Tibial nerve (tissue), 4 donors: ENCODE measurements around the gene ABCA5.

ENCODE experiments used
- CTCF ChIP-seq, 5 experiments: fragments of 200-600 bp in 3 of 5; fragments of 450-650 bp in 2 of 5; sonication (generic) in 3 of 5; IDR thresholded peaks; one replicate each; pipeline ENCODE4 v1.5.1; 2016 to 2019; ENCODE audit warnings: antibody characterized with exemption in 5 of 5, mild to moderate bottlenecking in 3 of 5, moderate library complexity in 2 of 5
- EP300 ChIP-seq, 2 donors: sonication (generic); formaldehyde crosslinking; IDR thresholded peaks; one replicate each; pipeline ENCODE4 v1.6.1; 2017; ENCODE audit warnings: antibody characterized with exemption in 2 of 2, mild to moderate bottlenecking in 1 of 2

- TF ChIP-seq CTCF (IDR thresholded peaks at IDR 0.05) (no peak), EP300 (IDR thresholded peaks at IDR 0.05) (no peak)
Measured at GRCh38 chr17:69373069-69373468, 46.1 kb upstream of the ABCA5 start.
